ENCODE data around the gene CPE.

Gene CPE

GRCh38 chr4:165364452-165365080 lies 14.2 kb upstream of the CPE start:
- no peak for DNase-seq (ENCODE audit: low read depth)

- no peak for DNase-seq (ENCODE audit: low read depth)
Measured at GRCh38 chr4:165367040-165367439, 11.8 kb upstream of the CPE start.

- no peak for DNase-seq (ENCODE audit: low read depth)
Measured at GRCh38 chr4:165368114-165368513, 10.7 kb upstream of the CPE start.

GRCh38 chr4:165368567-165368966 lies 10.2 kb upstream of the CPE start:
- DNase-seq (ENCODE audit: low read depth) = no peak

GRCh38 chr4:165369522-165369921 lies 9.3 kb upstream of the CPE start:
- no peak for DNase-seq (ENCODE audit: low read depth)

- DNase-seq (ENCODE audit: low read depth) = no peak
Measured at GRCh38 chr4:165370530-165370929, 8.3 kb upstream of the CPE start.

GRCh38 chr4:165375465-165375864 lies 3.3 kb upstream of the CPE start:
- DNase-seq (ENCODE audit: low read depth) = no peak

- DNase-seq (ENCODE audit: low read depth) = no peak
Measured at GRCh38 chr4:165378398-165378744, 437 bp upstream of the CPE start.

GRCh38 chr4:165379678-165380064 lies 863 bp downstream of the CPE start:
- DNase-seq (ENCODE audit: low read depth) = no peak

- no peak for DNase-seq (ENCODE audit: low read depth)
Measured at GRCh38 chr4:165380805-165381204, 2.0 kb downstream of the CPE start.

- DNase-seq (ENCODE audit: low read depth) = no peak
Measured at GRCh38 chr4:165381821-165382373, 3.1 kb downstream of the CPE start.

GRCh38 chr4:165382640-165383039 lies 3.8 kb downstream of the CPE start:
- DNase-seq (ENCODE audit: low read depth) = no peak

GRCh38 chr4:165383591-165384073 lies 4.8 kb downstream of the CPE start:
- DNase-seq (ENCODE audit: low read depth) = no peak

GRCh38 chr4:165384186-165384585 lies 5.4 kb downstream of the CPE start:
- no peak for DNase-seq (ENCODE audit: low read depth)

GRCh38 chr4:165384598-165384997 lies 5.8 kb downstream of the CPE start:
- DNase-seq (ENCODE audit: low read depth) = no peak

GRCh38 chr4:165385126-165385525 lies 6.3 kb downstream of the CPE start:
- no peak for DNase-seq (ENCODE audit: low read depth)

- DNase-seq (ENCODE audit: low read depth) = no peak
Measured at GRCh38 chr4:165386328-165386727, 7.5 kb downstream of the CPE start.

GRCh38 chr4:165388756-165389155 lies 9.9 kb downstream of the CPE start:
- DNase-seq (ENCODE audit: low read depth) = no peak

- DNase-seq (ENCODE audit: low read depth) = no peak
Measured at GRCh38 chr4:165393051-165393450, 14.2 kb downstream of the CPE start.

GRCh38 chr4:165393704-165394103 lies 14.9 kb downstream of the CPE start:
- DNase-seq (ENCODE audit: low read depth) = no peak

GRCh38 chr4:165394275-165394674 lies 15.5 kb downstream of the CPE start:
- DNase-seq (ENCODE audit: low read depth) = no peak

- no peak for DNase-seq (ENCODE audit: low read depth)
Measured at GRCh38 chr4:165398570-165398969, 19.8 kb downstream of the CPE start.

GRCh38 chr4:165402375-165402774 lies 23.6 kb downstream of the CPE start:
- no peak for DNase-seq (ENCODE audit: low read depth)

GRCh38 chr4:165403048-165403447 lies 24.2 kb downstream of the CPE start:
- DNase-seq (ENCODE audit: low read depth) = no peak

Data from stimulated activated CD8-positive, alpha-beta memory T cell treated with anti-CD3 and anti-CD28 coated beads, Interleukin-15, amount 100 ng/mL, for 1 hour (primary cell).